Mesothelial cell of epicardium (in vitro differentiated cells): ENCODE results near the gene ZNF470. TPM values are rescaled to one million over a fixed set of nuclear protein-coding genes. Genes with fewer than 3 reads are reported as not detected.

Experiments
- DNase-seq, 2 experiments: peaks; one replicate each; pipeline ENCODE4 v3.0.0; 2021; ENCODE audit warnings: low spot score in 2 of 2; ENCODE audit not compliant: unreplicated experiment in 2 of 2
- H3K27ac Mint-ChIP-seq: 2 replicates; pipeline ENCODE4 v1.8.0; 2021; ENCODE audit warnings: mixed read lengths
- H3K27me3 Mint-ChIP-seq: 2 replicates; pipeline ENCODE4 v1.8.0; 2021; ENCODE audit warnings: low read depth, mixed read lengths
- H3K36me3 Mint-ChIP-seq: 2 replicates; pipeline ENCODE4 v1.8.0; 2021; ENCODE audit warnings: mixed read lengths
- H3K4me1 Mint-ChIP-seq: 2 replicates; pipeline ENCODE4 v1.8.0; 2021; ENCODE audit warnings: mixed read lengths
- H3K4me3 Mint-ChIP-seq: 2 replicates; pipeline ENCODE4 v1.8.0; 2021; ENCODE audit warnings: mild to moderate bottlenecking, moderate library complexity, mixed read lengths
- H3K9me3 Mint-ChIP-seq: 2 replicates; pipeline ENCODE4 v1.8.0; 2021; ENCODE audit warnings: mixed read lengths
- CTCF ChIP-seq: fragments of 200-600 bp; sonication (generic); IDR thresholded peaks from one replicate; pipeline ENCODE4 v1.5.0; 2021; ENCODE audit warnings: antibody characterized with exemption; ENCODE audit not compliant: unreplicated experiment
- total RNA-seq: library from RNA; stranded (reverse); gene quantifications from 3 replicates; pipeline ENCODE4 v1.2.1, GENCODE V29; 2021

The ZNF470 gene
- total RNA-seq, 1 donor from 2014 or later, result 5.4 TPM

GRCh38 chr19:56573914-56574313 is 6.6 kb downstream of the ZNF470 start:
- Mint-ChIP-seq H3K27ac (no peak overlapping the region), H3K4me3 (no peak overlapping the region), H3K9me3 (peaks cover 81% of the 10 kb centered on the region), H3K27me3 (no peaks in the 10 kb centered on the region), H3K4me1 (no peaks in the 10 kb centered on the region), H3K36me3 (peaks cover 86% of the 10 kb centered on the region)
- TF ChIP-seq CTCF, result no peak
- DNase-seq, result no peak

- no peak for TF ChIP-seq CTCF
- Mint-ChIP-seq H3K9me3 (peaks cover 76% of the 10 kb centered on the region), H3K36me3 (peaks cover 65% of the 10 kb centered on the region), H3K27ac (no peak overlapping the region), H3K4me3 (no peak overlapping the region), H3K27me3 (no peaks in the 10 kb centered on the region), H3K4me1 (no peaks in the 10 kb centered on the region)
- DNase-seq, result no peak
Observed at GRCh38 chr19:56577719-56578602, 10.7 kb downstream of the ZNF470 start.

- DNase-seq, result no peak
- peaks cover 11% of the 10 kb centered on the region for H3K4me1 Mint-ChIP-seq
- no peaks in the 10 kb centered on the region for H3K27me3 Mint-ChIP-seq
- no peak overlapping the region for H3K27ac Mint-ChIP-seq
- H3K36me3 Mint-ChIP-seq, result peaks cover 29% of the 10 kb centered on the region
- peaks cover 49% of the 10 kb centered on the region for H3K9me3 Mint-ChIP-seq
- peak overlapping the region; percentile 83 for H3K4me3 Mint-ChIP-seq
- no peak for TF ChIP-seq CTCF
Observed at GRCh38 chr19:56594446-56594782, 27.1 kb downstream of the ZNF470 start.

GRCh38 chr19:56594783-56595547 is 27.7 kb downstream of the ZNF470 start, which contains the start of gene ZNF71:
ZNF71 (plus strand) TSS chr19:56595302; CDS start chr19:56601559, 6,257 bp downstream.
- peaks cover 49% of the 10 kb centered on the region for H3K9me3 Mint-ChIP-seq
- peak within 1 kb of the TSS; percentile 73 for H3K27ac Mint-ChIP-seq
- H3K36me3 Mint-ChIP-seq, result peaks cover 32% of the 10 kb centered on the region
- DNase-seq, result peak; percentile 85 to 91
- TF ChIP-seq CTCF, result no peak
- peaks cover 11% of the 10 kb centered on the region for H3K4me1 Mint-ChIP-seq
- H3K27me3 Mint-ChIP-seq, result no peaks in the 10 kb centered on the region
- H3K4me3 Mint-ChIP-seq, result peak within 1 kb of the TSS; percentile 83

GRCh38 chr19:56595548-56595899 is 28.3 kb downstream of the ZNF470 start:
- Mint-ChIP-seq H3K36me3 (peaks cover 34% of the 10 kb centered on the region), H3K27me3 (no peaks in the 10 kb centered on the region), H3K9me3 (peaks cover 48% of the 10 kb centered on the region), H3K27ac (peak overlapping the region; percentile 73), H3K4me3 (peak overlapping the region; percentile 83), H3K4me1 (peaks cover 11% of the 10 kb centered on the region)
- no peak for DNase-seq
- no peak for TF ChIP-seq CTCF
